ENCODE results near the gene SORCS2. TPM values are rescaled to one million over a fixed set of nuclear protein-coding genes. Genes with fewer than 3 reads are reported as not detected.

The SORCS2 gene
- total RNA-seq, 1 experiment from 2014 or later = 4.1 TPM

DNA sequence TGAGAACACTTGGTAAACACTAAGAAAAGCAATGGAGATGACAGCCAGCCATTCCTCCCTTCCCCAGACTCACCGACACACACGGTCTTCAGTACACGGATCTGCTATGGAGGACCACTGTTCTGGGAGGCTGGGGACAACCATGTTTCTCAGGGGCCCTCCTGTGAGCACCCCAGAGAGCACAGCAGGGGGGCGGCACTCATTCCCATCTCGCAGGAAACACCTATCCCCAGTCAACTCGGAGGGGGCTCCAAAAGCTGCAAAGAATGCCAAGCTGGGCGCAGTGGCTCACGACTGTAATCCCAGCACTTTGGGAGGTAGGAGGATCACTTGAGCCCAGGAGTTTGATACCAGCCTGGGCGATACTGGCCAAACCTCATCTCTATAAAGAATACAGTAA lies 575.2 kb downstream of the SORCS2 start:
- CTCF ChIA-PET = no interaction called here
- Histone ChIP-seq H3K27me3 (ENCODE audit: low read length) (no peaks in the 10 kb centered on the region), H3K4me3 (ENCODE audit: low read length) (no peak overlapping the region), H3K4me2 (ENCODE audit: low read length) (no peak overlapping the region), H3K4me1 (ENCODE audit: insufficient read depth, low read length) (no peaks in the 10 kb centered on the region), H3K9ac (ENCODE audit: low read length) (no peak overlapping the region), H4K20me1 (ENCODE audit: low read length) (no peaks in the 10 kb centered on the region), H3K9me2 (replicated peaks; ENCODE audit: low read length) (no peaks in the 10 kb centered on the region), H3K79me2 (ENCODE audit: low read length) (no peaks in the 10 kb centered on the region), H3K36me3 (ENCODE audit: low read depth, low read length) (peaks cover 24% of the 10 kb centered on the region; the same call in 1 of the 2 replicates), H3F3A (ENCODE audit: low read length, unreplicated experiment) (no peaks in the 10 kb centered on the region), H3K9me3 (ENCODE audit: low read length) (no peaks in the 10 kb centered on the region), H2AFZ (ENCODE audit: low read length) (no peak overlapping the region), H3K27ac (ENCODE audit: low read length) (no peak overlapping the region)
- ATAC-seq (no peak), DNase-seq (no peak)
- POLR2A ChIA-PET (ENCODE audit: unreplicated experiment) = no interaction called here
- TF ChIP-seq, protein P1, sequence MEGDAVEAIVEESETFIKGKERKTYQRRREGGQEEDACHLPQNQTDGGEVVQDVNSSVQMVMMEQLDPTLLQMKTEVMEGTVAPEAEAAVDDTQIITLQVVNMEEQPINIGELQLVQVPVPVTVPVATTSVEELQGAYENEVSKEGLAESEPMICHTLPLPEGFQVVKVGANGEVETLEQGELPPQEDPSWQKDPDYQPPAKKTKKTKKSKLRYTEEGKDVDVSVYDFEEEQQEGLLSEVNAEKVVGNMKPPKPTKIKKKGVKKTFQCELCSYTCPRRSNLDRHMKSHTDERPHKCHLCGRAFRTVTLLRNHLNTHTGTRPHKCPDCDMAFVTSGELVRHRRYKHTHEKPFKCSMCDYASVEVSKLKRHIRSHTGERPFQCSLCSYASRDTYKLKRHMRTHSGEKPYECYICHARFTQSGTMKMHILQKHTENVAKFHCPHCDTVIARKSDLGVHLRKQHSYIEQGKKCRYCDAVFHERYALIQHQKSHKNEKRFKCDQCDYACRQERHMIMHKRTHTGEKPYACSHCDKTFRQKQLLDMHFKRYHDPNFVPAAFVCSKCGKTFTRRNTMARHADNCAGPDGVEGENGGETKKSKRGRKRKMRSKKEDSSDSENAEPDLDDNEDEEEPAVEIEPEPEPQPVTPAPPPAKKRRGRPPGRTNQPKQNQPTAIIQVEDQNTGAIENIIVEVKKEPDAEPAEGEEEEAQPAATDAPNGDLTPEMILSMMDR (conservative IDR thresholded peaks at IDR 0.05; ENCODE audit: low read depth, low read length) = no peak
- intact Hi-C loops (cut with micrococcal nuclease) = no loop called here
- no TSS peak for BruUV-seq (replicated peaks)

DNA sequence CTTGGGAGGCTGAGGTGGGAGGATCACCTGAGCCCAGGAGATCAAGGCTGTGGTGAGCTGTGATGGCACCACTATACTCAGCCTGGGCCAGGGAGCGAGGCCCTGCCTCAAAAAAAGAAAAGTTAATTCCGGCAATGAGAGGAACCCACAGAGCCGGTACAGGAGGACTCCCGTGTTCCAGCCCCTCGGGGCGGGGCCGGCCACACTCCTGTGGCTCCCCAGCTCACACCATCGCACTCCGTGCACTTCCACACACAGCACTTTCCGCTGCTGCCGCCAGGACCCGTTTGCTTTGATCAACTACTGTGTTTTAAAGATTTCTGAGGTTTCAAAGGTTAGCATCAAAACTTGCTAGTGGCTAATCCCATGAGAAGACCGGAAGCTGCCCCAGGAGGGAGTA lies 575.6 kb downstream of the SORCS2 start:
- POLR2A ChIA-PET (ENCODE audit: unreplicated experiment) = no interaction called here
- H3K9ac ChIP-seq (ENCODE audit: low read length) = no peak overlapping the region
- DNase-seq (no peak), ATAC-seq (no peak)
- no peaks in the 10 kb centered on the region for H3K27me3 ChIP-seq (ENCODE audit: low read length)
- no peaks in the 10 kb centered on the region for H3K9me2 ChIP-seq (replicated peaks; ENCODE audit: low read length)
- TF ChIP-seq EZH2 (IDR thresholded peaks at IDR 0.05; ENCODE audit: low read length, unreplicated experiment) (no peak), EZH2phosphoT487 (IDR thresholded peaks at IDR 0.05; ENCODE audit: borderline replicate concordance, low read length) (no peak)
- TF ChIP-seq, protein P1 (conservative IDR thresholded peaks at IDR 0.05; ENCODE audit: low read depth, low read length) = no peak
- H2AFZ ChIP-seq (ENCODE audit: low read length) = no peak overlapping the region
- CTCF ChIA-PET = no interaction called here
- H3K4me3 ChIP-seq (ENCODE audit: low read length) = no peak overlapping the region
- BruUV-seq (replicated peaks) = no TSS peak
- H3K4me1 ChIP-seq (ENCODE audit: insufficient read depth, low read length) = no peaks in the 10 kb centered on the region
- H3K27ac ChIP-seq (ENCODE audit: low read length) = no peak overlapping the region
- H3F3A ChIP-seq (ENCODE audit: low read length, unreplicated experiment) = no peaks in the 10 kb centered on the region
- intact Hi-C loops (cut with micrococcal nuclease) = no loop called here
- H4K20me1 ChIP-seq (ENCODE audit: low read length) = no peaks in the 10 kb centered on the region
- H3K9me3 ChIP-seq (ENCODE audit: low read length) = no peaks in the 10 kb centered on the region
- no peak overlapping the region for H3K4me2 ChIP-seq (ENCODE audit: low read length)
- H3K79me2 ChIP-seq (ENCODE audit: low read length) = no peaks in the 10 kb centered on the region
- peaks cover 25% of the 10 kb centered on the region; the same call in 1 of the 2 replicates for H3K36me3 ChIP-seq (ENCODE audit: low read depth, low read length)

DNA sequence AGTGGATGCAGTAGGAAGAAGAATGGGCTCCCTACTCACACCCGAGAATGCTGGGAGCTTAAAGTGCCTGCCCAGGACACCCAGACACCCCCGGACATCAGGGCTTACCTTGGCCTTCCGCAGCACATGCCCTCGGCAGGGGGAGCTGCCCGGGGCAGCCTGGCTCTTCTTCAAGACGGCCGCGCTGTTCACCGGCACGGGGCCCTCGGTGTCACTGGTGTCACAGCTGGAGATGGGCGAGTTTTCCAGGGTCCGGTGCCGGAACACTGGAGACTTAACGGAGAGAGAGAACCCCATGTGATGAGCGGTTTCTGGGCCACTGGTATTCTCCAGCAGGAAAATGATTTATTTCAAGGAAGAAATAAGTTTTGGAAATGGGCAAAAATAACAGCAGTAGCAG lies 576.4 kb downstream of the SORCS2 start:
- Histone ChIP-seq H3K27me3 (ENCODE audit: low read length) (no peaks in the 10 kb centered on the region), H3K4me2 (ENCODE audit: low read length) (no peak overlapping the region), H3K9me3 (ENCODE audit: low read length) (no peaks in the 10 kb centered on the region), H3K4me1 (ENCODE audit: insufficient read depth, low read length) (no peaks in the 10 kb centered on the region), H3K4me3 (ENCODE audit: low read length) (no peak overlapping the region), H3K9me2 (replicated peaks; ENCODE audit: low read length) (no peaks in the 10 kb centered on the region), H2AFZ (ENCODE audit: low read length) (no peak overlapping the region), H3K27ac (ENCODE audit: low read length) (no peak overlapping the region), H3K36me3 (ENCODE audit: low read depth, low read length) (peaks cover 20% of the 10 kb centered on the region; the same call in 1 of the 2 replicates), H3K9ac (ENCODE audit: low read length) (no peak overlapping the region), H3F3A (ENCODE audit: low read length, unreplicated experiment) (no peaks in the 10 kb centered on the region), H4K20me1 (ENCODE audit: low read length) (no peaks in the 10 kb centered on the region), H3K79me2 (ENCODE audit: low read length) (no peaks in the 10 kb centered on the region)
- POLR2A ChIA-PET (ENCODE audit: unreplicated experiment) = no interaction called here
- no TSS peak for BruUV-seq (replicated peaks)
- DNase-seq (no peak), ATAC-seq (no peak)
- TF ChIP-seq, protein P1 (conservative IDR thresholded peaks at IDR 0.05; ENCODE audit: low read depth, low read length) = no peak
- TF ChIP-seq EZH2phosphoT487 (IDR thresholded peaks at IDR 0.05; ENCODE audit: borderline replicate concordance, low read length) = no peak
- TF ChIP-seq EZH2 (IDR thresholded peaks at IDR 0.05; ENCODE audit: low read length, unreplicated experiment) = no peak
- CTCF ChIA-PET = no interaction called here
- intact Hi-C loops (cut with micrococcal nuclease) = no loop called here

Data from PC-3 (cell line).